Smooth muscle cell of bladder (primary cell): Measurements from ENCODE around the gene CCNA1. TPM values are rescaled to one million over a fixed set of nuclear protein-coding genes. Genes with fewer than 3 reads are reported as not detected.

Experiments
- total RNA-seq: library from RNA; depleted of rRNA; stranded (reverse); fragments of >200 nt; gene quantifications from 2 replicates; pipeline ENCODE4 v1.2.3, GENCODE V29; 2014

CCNA1 gene
- 1.4 and 3.0 TPM in 2 replicates for total RNA-seq

DNA sequence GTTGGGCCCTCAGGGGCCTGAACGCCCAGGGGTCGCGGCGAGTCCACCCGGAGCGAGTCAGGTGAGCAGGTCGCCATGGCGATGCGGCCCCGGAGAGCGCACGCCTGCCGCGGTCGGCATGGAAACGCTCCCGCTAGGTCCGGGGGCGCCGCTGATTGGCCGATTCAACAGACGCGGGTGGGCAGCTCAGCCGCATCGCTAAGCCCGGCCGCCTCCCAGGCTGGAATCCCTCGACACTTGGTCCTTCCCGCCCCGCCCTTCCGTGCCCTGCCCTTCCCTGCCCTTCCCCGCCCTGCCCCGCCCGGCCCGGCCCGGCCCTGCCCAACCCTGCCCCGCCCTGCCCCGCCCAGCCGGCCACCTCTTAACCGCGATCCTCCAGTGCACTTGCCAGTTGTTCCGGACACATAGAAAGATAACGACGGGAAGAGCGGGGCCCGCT, at the start of gene CCNA1:
TSS of gene CCNA1 (plus strand) at position 390 of the 439 bp plus-strand sequence. CDS start 562 bp downstream, outside the sequence.

Other genes with a start within 250 kb of the CCNA1 start
- gene SOHLH2, start 217.9 kb upstream of the CCNA1 start, total RNA-seq, result 0.43 and 0.83 TPM in 2 replicates
- 2.3 and 4.3 TPM in 2 replicates for gene CCDC169, start 134.7 kb upstream of the CCNA1 start, total RNA-seq
- gene SPART, start 86.1 kb upstream of the CCNA1 start, total RNA-seq, result 146 and 205 TPM in 2 replicates
- gene SERTM1, start 241.5 kb downstream of the CCNA1 start, total RNA-seq, result under 0.01 TPM in 1 of 2 replicates, not detected in the other